NCI-H2081 (cell line): ENCODE results near the gene CYSTM1.
"Not testable (repeated sequence)": the region's sequence is repeated elsewhere in the genome, so short reads cannot be mapped to it uniquely, and the experiment has no call there.

ENCODE experiments used
- DNase-seq, 2 experiments: peaks; one replicate each; lab custom pipeline; 2025; lab: John Stamatoyannopoulos, UW

Gene CYSTM1

GRCh38 chr5:140178086-140178410 is 3.1 kb downstream of the CYSTM1 start:
- DNase-seq: no peak

- DNase-seq: no peak
Observed at GRCh38 chr5:140178482-140179116, 3.6 kb downstream of the CYSTM1 start.

- no peak for DNase-seq
Observed at GRCh38 chr5:140181002-140181483, 6.1 kb downstream of the CYSTM1 start.

GRCh38 chr5:140181525-140181924 is 6.5 kb downstream of the CYSTM1 start:
- no peak for DNase-seq

- no peak for DNase-seq
Observed at GRCh38 chr5:140182075-140182711, 7.2 kb downstream of the CYSTM1 start.

GRCh38 chr5:140182803-140183367 is 7.9 kb downstream of the CYSTM1 start:
- peak in 1 of 2 experiments; percentile 51 for DNase-seq

GRCh38 chr5:140185409-140185808 is 10.4 kb downstream of the CYSTM1 start:
- no peak for DNase-seq

- DNase-seq: no peak
Observed at GRCh38 chr5:140186267-140186671, 11.3 kb downstream of the CYSTM1 start.

- DNase-seq: no peak
Observed at GRCh38 chr5:140189253-140189652, 14.3 kb downstream of the CYSTM1 start.

- no peak for DNase-seq
Observed at GRCh38 chr5:140189977-140190871, 15.2 kb downstream of the CYSTM1 start.

- DNase-seq: no peak
Observed at GRCh38 chr5:140190872-140191218, 15.9 kb downstream of the CYSTM1 start.

GRCh38 chr5:140192715-140193430 is 17.9 kb downstream of the CYSTM1 start:
- no peak for DNase-seq

- DNase-seq: no peak
Observed at GRCh38 chr5:140194662-140195061, 19.7 kb downstream of the CYSTM1 start.

GRCh38 chr5:140196115-140196814 is 21.3 kb downstream of the CYSTM1 start:
- DNase-seq: no peak

GRCh38 chr5:140197023-140197422 is 22.0 kb downstream of the CYSTM1 start:
- no peak for DNase-seq

GRCh38 chr5:140198915-140199314 is 23.9 kb downstream of the CYSTM1 start:
- not testable (repeated sequence) for DNase-seq

GRCh38 chr5:140202078-140202477 is 27.1 kb downstream of the CYSTM1 start:
- no peak for DNase-seq

GRCh38 chr5:140202610-140203009 is 27.6 kb downstream of the CYSTM1 start:
- no peak for DNase-seq

GRCh38 chr5:140205216-140205615 is 30.2 kb downstream of the CYSTM1 start:
- no peak for DNase-seq

- no peak for DNase-seq
Observed at GRCh38 chr5:140205952-140206351, 31.0 kb downstream of the CYSTM1 start.

GRCh38 chr5:140207250-140207964 is 32.4 kb downstream of the CYSTM1 start:
- no peak for DNase-seq
